HepG2 (cell line): ENCODE results near the gene TMEM9B. TPM values are rescaled to one million over a fixed set of nuclear protein-coding genes. Genes with fewer than 3 reads are reported as not detected.
"Not testable (repeated sequence)": the region's sequence is repeated elsewhere in the genome, so short reads cannot be mapped to it uniquely, and the experiment has no call there.

Experiments
- ATAC-seq: fragments of 200-7000 bp; cut with Tn5 transposase; 3 replicates; pipeline ENCODE4 v1.9.1; 2020; ENCODE audit warnings: mild to moderate bottlenecking, moderate library complexity
- BruUV-seq: library from RNA; stranded (reverse); fragments of 400-500 nt; replicated peaks from 2 replicates; lab custom pipeline; 2021; lab: Mats Ljungman, UMichigan
- CTCF ChIA-PET: fragments of 300-600 bp; formaldehyde crosslinking; extraction: SDS; loops from one replicate; lab custom pipeline; 2021; ENCODE audit warnings: low total read pairs, inconsistent platforms, low intra/inter-chr PET ratio; lab: Yijun Ruan, JAX
- POLR2A ChIA-PET: fragments of 350-600 bp; sonication (Branson Sonifier 250); formaldehyde crosslinking; loops from one replicate; lab custom pipeline; 2020; ENCODE audit warnings: antibody characterized with exemption, inconsistent platforms; lab: Yijun Ruan, JAX
- DNase-seq: peaks from one replicate; pipeline ENCODE4 v3.0.0-alpha.2; 2015; ENCODE audit warnings: low spot score
- FAIRE-seq: peaks from 3 replicates; lab custom pipeline; 2011; peaks lifted over from hg19 to GRCh38; lab: Jason Lieb, UNC
- H2AFZ ChIP-seq: one replicate; pipeline ENCODE4 v1.6.1; 2011; ENCODE audit warnings: low read length, inconsistent platforms
- H3K27ac ChIP-seq: fragments of 300-600 bp; 3 replicates; pipeline ENCODE4 v1.8.0; 2011; ENCODE audit warnings: mixed run types, mild to moderate bottlenecking, mixed read lengths, low read length, inconsistent platforms; ENCODE audit not compliant: insufficient read depth; ENCODE audit errors: extremely low read length
- H3K27me3 ChIP-seq, 2 experiments: fragments of 200-600 bp in 1 of 2; 2 replicates in 1 of 2; 3 replicates in 1 of 2; pipeline versions ENCODE4 v1.6.0 to v1.8.0; 2011; ENCODE audit warnings: low read length in 2 of 2, mild to moderate bottlenecking in 2 of 2, moderate library complexity in 2 of 2, inconsistent platforms in 1 of 2; ENCODE audit not compliant: insufficient read depth in 2 of 2, control insufficient read depth in 1 of 2
- H3K36me3 ChIP-seq, 2 experiments: fragments of 200-600 bp in 1 of 2; replicated peaks in 1 of 2; 2 replicates in 1 of 2; 3 replicates in 1 of 2; pipeline versions ENCODE4 v1.5.1 to v1.8.0; 2011; ENCODE audit warnings: low read length in 2 of 2, inconsistent platforms in 1 of 2; ENCODE audit not compliant: insufficient read depth in 2 of 2, control insufficient read depth in 1 of 2
- H3K4me1 ChIP-seq: 2 replicates; pipeline ENCODE4 v1.5.1; 2012; ENCODE audit warnings: low read length, inconsistent platforms; ENCODE audit not compliant: insufficient read depth
- H3K4me2 ChIP-seq: 2 replicates; pipeline ENCODE4 v1.6.0; 2011; ENCODE audit warnings: low read depth, low read length, inconsistent platforms
- H3K4me3 ChIP-seq, 3 experiments: fragments of 200-600 bp in 1 of 3; sonication (generic), shearing (Covaris generic) in 1 of 3; replicated peaks in 1 of 3; 2 replicates each; pipeline ENCODE4 v1.5.1; 2011 to 2016; ENCODE audit warnings: low read length in 3 of 3, inconsistent platforms in 2 of 3, low read depth in 2 of 3, mild to moderate bottlenecking in 2 of 3, control low read depth in 1 of 3, mixed read lengths in 1 of 3; ENCODE audit not compliant: insufficient read depth in 1 of 3
- H3K79me2 ChIP-seq: one replicate; pipeline ENCODE4 v1.6.1; 2011; ENCODE audit warnings: low read length, inconsistent platforms; ENCODE audit not compliant: insufficient read depth
- H3K9ac ChIP-seq: 2 replicates; pipeline ENCODE4 v1.6.0; 2011; ENCODE audit warnings: mild to moderate bottlenecking, low read depth, low read length, inconsistent platforms; ENCODE audit not compliant: insufficient read depth
- H3K9me3 ChIP-seq: 2 replicates; pipeline ENCODE4 v1.5.1; 2012; ENCODE audit warnings: mild to moderate bottlenecking, low read length
- H4K20me1 ChIP-seq: 2 replicates; pipeline ENCODE4 v1.6.0; 2011; ENCODE audit warnings: inconsistent platforms, mild to moderate bottlenecking, low read length, moderate library complexity; ENCODE audit not compliant: insufficient read depth
- HDAC6 ChIP-seq: fragments of 200-600 bp; sonication (generic); IDR thresholded peaks from 2 replicates; pipeline ENCODE4 v1.7.0; 2017; ENCODE audit warnings: mild to moderate bottlenecking, antibody characterized with exemption, low read length, low read depth
- TOPORS ChIP-seq: sonication (generic); formaldehyde crosslinking; IDR thresholded peaks from 2 replicates; pipeline ENCODE4 v1.8.0; 2023; ENCODE audit warnings: mild to moderate bottlenecking, missing genetic modification reagents
- ZNF33B ChIP-seq: sonication (generic); formaldehyde crosslinking; IDR thresholded peaks from 2 replicates; pipeline ENCODE4 v1.5.1; 2020; ENCODE audit warnings: mild to moderate bottlenecking, missing genetic modification reagents
- ZNF75D ChIP-seq: sonication (generic); formaldehyde crosslinking; IDR thresholded peaks from 2 replicates; pipeline ENCODE4 v1.8.1; 2023; ENCODE audit warnings: missing genetic modification reagents, mild to moderate bottlenecking, borderline replicate concordance
- WGBS: methylation state at CpG from one replicate; pipeline ENCODE4 v1.1.6; 2017; ENCODE audit warnings: low lambda C conversion rate; 5-methylcytosine and 5-hydroxymethylcytosine counted together
- in situ Hi-C: cut with HindIII; loops from 2 replicates; pipeline ENCODE4 v1.10.0; 2017; ENCODE audit warnings: low pct_unique_long_range_greater_than_20kb; ENCODE audit not compliant: extremely low pct_ligation_motif_present
- intact Hi-C: fragments of 100-400 bp; cut with micrococcal nuclease; formaldehyde crosslinking; loops from one replicate; pipeline ENCODE4 v1.10.0; 2022; ENCODE audit not compliant: unreplicated experiment
- polyA plus RNA-seq, 8 experiments: library from polyadenylated mRNA; depleted of rRNA in 3 of 8; stranded (reverse) in 7 of 8; unstranded in 1 of 8; fragments of >200 nt; fragmentation: Illumina TruSeq in 4 of 8; extraction: Trizol in 4 of 8; gene quantifications; 2 replicates each; pipeline versions ENCODE4 v1.2.1 to v1.2.3, GENCODE V29; 2011 to 2016; ENCODE audit warnings: low read depth in 4 of 8, missing spikeins in 1 of 8, mixed read lengths in 1 of 8; ENCODE audit not compliant: insufficient read depth in 1 of 8
- total RNA-seq, 5 experiments: library from RNA; depleted of rRNA; stranded (reverse); fragments of >200 nt; fragmentation: Illumina TruSeq; extraction: Trizol; gene quantifications; 2 replicates each; pipeline ENCODE4 v1.2.3, GENCODE V29; 2016; ENCODE audit warnings: low read depth in 1 of 5

The TMEM9B gene
- total and polyA plus RNA-seq, 2 of the 13 experiments (the other 11 are each of a cell fraction or from before 2014, with no cell fraction given), result 12.4 to 20.8 TPM

DNA sequence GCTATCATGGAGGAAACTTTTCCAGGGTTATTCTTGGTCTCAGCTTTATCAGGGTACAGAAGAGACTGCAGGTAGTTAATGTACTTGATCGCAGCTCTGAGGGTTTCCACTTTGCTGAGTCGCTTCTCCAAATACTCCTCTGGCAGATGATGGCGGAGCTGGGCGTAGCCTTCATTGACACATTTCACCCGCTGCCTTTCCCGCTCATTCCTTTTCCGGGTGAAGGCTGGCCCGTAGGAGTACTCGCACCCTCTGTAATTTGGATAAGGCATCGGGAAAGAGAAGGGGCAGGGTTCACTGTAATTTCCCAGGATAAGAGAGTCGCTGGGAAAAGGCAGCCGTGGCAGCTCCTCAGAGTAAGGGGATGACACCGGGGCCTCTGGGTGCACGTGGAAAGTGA lies 26.6 kb downstream of the TMEM9B start (continued):
- TF ChIP-seq TOPORS (CRISPR knock-in tag), result no peak

DNA sequence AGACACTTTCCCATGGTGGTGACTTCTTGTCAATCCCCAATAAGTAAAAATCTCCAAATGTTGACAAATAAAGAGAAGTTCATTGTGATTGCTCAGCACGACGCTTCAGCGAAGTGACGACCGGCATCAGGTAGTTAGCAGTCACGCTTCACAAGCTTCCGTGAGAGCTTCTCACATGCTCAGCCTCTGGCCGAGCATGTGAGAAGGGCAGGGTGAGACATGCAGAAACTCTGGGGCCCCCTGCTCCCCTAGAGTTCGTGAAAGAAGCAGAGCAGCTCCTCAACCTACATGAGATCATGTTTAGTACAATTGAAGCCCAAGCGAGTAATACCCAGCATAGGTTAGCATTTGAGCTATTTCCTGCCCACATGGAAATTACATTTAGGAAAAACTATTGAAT lies 27.1 kb downstream of the TMEM9B start:
- Histone ChIP-seq H4K20me1 (no peaks in the 10 kb centered on the region), H2AFZ (no peak overlapping the region), H3K27me3 (no peaks in the 10 kb centered on the region), H3K4me1 (peaks cover 7% of the 10 kb centered on the region), H3K4me3 (no peak overlapping the region), H3K9ac (no peak overlapping the region), H3K9me3 (no peaks in the 10 kb centered on the region), H3K4me2 (no peak overlapping the region), H3K36me3 (no peaks in the 10 kb centered on the region), H3K27ac (no peak overlapping the region), H3K79me2 (no peaks in the 10 kb centered on the region)
- ChIA-PET POLR2A (interaction anchor here (1.5 kb wide), 1 partner anchor 26 kb away, joined by 3 read pairs; the partner anchor contains the start of gene AKIP1), CTCF (no interaction called here)
- ATAC-seq (no peak), DNase-seq (no peak), FAIRE-seq (no peak)
- BruUV-seq, result no TSS peak
- WGBS, result 87% methylated on average over 10 of the region's 10 CpGs
- intact Hi-C loops (no loop called here), in situ Hi-C loops (no loop called here)
- TF ChIP-seq ZNF75D (no peak), ZNF33B (CRISPR knock-in tag) (no peak), HDAC6 (no peak)

GRCh38 chr11:8935789-8936188 lies 28.5 kb downstream of the TMEM9B start:
- H2AFZ ChIP-seq, H3K9me3 ChIP-seq, ATAC-seq, BruUV-seq, H3K79me2 ChIP-seq, H4K20me1 ChIP-seq, DNase-seq, H3K36me3 ChIP-seq, FAIRE-seq, H3K4me2 ChIP-seq, H3K27me3 ChIP-seq, H3K9ac ChIP-seq, in situ Hi-C loops, intact Hi-C loops, H3K27ac ChIP-seq, H3K4me3 ChIP-seq, H3K4me1 ChIP-seq: not testable (repeated sequence)
- POLR2A ChIA-PET, result interaction anchor here (0.9 kb wide), 1 partner anchor 10 kb away, joined by 3 read pairs; no protein-coding TSS in a partner anchor
- whole genome bisulfite sequencing, result 81% methylated on average over 2 of the region's 2 CpGs
- CTCF ChIA-PET, result interaction anchor here (0.7 kb wide), 1 partner anchor 24 kb away, joined by 3 read pairs; no protein-coding TSS in a partner anchor
